DOHH2 (cell line): ENCODE measurements around the gene STAP2.

Experiments
- CTCF ChIP-seq: fragments of 200-600 bp; sonication (generic); IDR thresholded peaks from one replicate; pipeline ENCODE4 v1.5.1; 2014; ENCODE audit warnings: antibody characterized with exemption, mild to moderate bottlenecking, low read depth, low read length; ENCODE audit not compliant: poor library complexity, severe bottlenecking
- EZH2phosphoT487 ChIP-seq: fragments of 200-600 bp; sonication (generic); IDR thresholded peaks from 2 replicates; pipeline ENCODE4 v1.6.1; 2017; ENCODE audit warnings: borderline replicate concordance, mild to moderate bottlenecking, antibody characterized with exemption, low read length, moderate library complexity, mixed read lengths

- no peak for TF ChIP-seq CTCF
- no peak for TF ChIP-seq EZH2phosphoT487
These were observed 58.9 kb downstream of the STAP2 start for GRCh38 chr19:4279530-4280422.
